ENCODE data around the gene ZNF521. TPM values are rescaled to one million over a fixed set of nuclear protein-coding genes. Genes with fewer than 3 reads are reported as not detected.

Gene ZNF521
- total RNA-seq, 4 donors from 2014 or later: 4.7 to 15.4 (median 7.7) TPM

DNA sequence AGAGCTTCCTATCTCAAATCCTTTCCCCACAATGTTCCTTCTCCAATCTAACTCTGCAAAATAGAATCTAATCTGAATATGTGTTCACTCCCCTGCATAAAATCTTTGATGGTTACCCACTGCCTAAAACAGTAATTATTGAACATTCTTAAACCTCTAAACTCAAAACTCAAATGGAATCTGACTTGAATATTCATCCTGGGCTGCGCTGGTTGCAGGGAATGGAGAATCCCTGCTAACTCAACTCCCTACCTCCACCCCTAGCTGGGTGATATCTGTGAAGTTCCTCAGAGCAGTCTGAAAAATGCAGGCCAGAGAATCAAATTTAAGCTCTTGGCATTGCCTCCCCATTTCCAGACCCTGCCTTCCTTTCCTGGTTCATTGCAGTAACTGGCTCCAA lies 44.8 kb downstream of the ZNF521 start:
- DNase-seq (ENCODE audit: low spot score in 2 of 2): no peak
- WGBS, 2 donors: 88 to 100% methylated on average over 1 of the region's 1 CpG
- H3K4me3 ChIP-seq (ENCODE audit: low read depth, poor library complexity, severe bottlenecking): no peak overlapping the region
- no peak for TF ChIP-seq POLR2A (IDR thresholded peaks at IDR 0.05)
- TF ChIP-seq, protein P1, sequence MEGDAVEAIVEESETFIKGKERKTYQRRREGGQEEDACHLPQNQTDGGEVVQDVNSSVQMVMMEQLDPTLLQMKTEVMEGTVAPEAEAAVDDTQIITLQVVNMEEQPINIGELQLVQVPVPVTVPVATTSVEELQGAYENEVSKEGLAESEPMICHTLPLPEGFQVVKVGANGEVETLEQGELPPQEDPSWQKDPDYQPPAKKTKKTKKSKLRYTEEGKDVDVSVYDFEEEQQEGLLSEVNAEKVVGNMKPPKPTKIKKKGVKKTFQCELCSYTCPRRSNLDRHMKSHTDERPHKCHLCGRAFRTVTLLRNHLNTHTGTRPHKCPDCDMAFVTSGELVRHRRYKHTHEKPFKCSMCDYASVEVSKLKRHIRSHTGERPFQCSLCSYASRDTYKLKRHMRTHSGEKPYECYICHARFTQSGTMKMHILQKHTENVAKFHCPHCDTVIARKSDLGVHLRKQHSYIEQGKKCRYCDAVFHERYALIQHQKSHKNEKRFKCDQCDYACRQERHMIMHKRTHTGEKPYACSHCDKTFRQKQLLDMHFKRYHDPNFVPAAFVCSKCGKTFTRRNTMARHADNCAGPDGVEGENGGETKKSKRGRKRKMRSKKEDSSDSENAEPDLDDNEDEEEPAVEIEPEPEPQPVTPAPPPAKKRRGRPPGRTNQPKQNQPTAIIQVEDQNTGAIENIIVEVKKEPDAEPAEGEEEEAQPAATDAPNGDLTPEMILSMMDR (IDR thresholded peaks at IDR 0.05): no peak
- intact Hi-C loops (cut with DNase I; ENCODE audit: low total_unique reads): no loop called here

DNA sequence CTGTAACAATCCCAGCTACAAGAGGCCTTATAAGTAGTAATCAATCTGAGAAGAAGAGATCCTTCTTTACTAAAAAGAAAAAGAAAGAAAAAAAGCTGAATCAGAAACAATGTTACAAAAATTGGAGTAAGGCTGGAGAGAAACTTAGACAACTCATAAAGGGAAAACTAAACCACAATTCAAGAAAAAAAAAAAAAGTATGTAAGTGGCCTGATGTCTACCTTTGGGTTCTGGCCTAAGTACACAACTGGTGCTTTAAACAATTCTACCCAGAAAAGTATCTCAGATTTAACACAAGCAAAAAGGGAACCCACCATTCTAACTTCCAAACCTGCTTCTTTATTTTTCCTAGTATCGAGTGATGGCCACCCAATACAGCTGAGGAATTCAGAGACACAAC lies 45.3 kb downstream of the ZNF521 start:
- no peak for DNase-seq (ENCODE audit: low spot score in 2 of 2)
- TF ChIP-seq, protein P1 (IDR thresholded peaks at IDR 0.05): no peak
- TF ChIP-seq POLR2A (IDR thresholded peaks at IDR 0.05): no peak
- WGBS, 2 donors: 95 to 96% methylated on average over 1 of the region's 1 CpG
- intact Hi-C loops (cut with DNase I; ENCODE audit: low total_unique reads): no loop called here
- H3K4me3 ChIP-seq (ENCODE audit: low read depth, poor library complexity, severe bottlenecking): no peak overlapping the region

DNA sequence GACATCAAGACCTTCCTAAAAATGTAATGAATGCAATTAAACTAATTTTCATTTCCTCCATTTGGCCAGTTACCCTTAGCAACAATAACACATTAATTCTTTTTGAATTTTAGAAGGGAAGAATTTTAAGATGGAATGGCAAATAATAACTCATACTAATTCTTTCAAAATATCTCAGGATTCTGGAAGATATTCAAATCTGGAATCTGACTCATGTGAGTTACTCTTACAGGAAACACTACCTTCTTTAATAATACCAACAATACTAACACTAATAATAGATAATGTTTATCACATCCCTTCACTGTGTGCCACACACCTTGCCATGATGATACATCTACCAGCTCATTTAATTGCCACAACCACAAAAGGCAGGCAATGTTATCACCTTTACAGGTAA lies 46.4 kb downstream of the ZNF521 start:
- no peak for DNase-seq (ENCODE audit: low spot score in 2 of 2)
- intact Hi-C loops (cut with DNase I; ENCODE audit: low total_unique reads): no loop called here
- H3K4me3 ChIP-seq (ENCODE audit: low read depth, poor library complexity, severe bottlenecking): no peak overlapping the region
- TF ChIP-seq, protein P1 (IDR thresholded peaks at IDR 0.05): no peak

DNA sequence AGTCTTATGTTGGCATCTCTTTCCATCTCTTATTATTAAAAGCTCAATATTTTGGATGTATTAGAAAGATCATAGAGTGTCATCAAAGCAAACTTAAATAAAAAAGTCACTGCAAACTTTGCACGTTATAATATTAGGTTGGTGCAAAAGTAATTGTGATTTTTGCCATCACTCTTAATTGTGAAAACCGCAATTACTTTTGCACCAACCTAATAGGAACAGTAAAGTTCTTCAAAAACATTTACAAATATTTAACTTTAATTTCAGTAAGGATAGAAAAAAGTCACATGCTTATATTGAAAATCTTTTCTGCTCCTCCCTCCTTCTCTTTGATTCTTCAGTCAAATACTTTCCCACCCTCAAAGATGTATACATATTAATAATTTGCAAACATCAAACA lies 51.5 kb downstream of the ZNF521 start:
- DNase-seq (ENCODE audit: low spot score in 2 of 2): no peak
- intact Hi-C loops (cut with DNase I; ENCODE audit: low total_unique reads): no loop called here
- no peak for TF ChIP-seq POLR2A (IDR thresholded peaks at IDR 0.05)
- TF ChIP-seq, protein P1 (IDR thresholded peaks at IDR 0.05): no peak
- WGBS, 2 donors: 84 to 94% methylated on average over 2 of the region's 2 CpGs
- H3K4me3 ChIP-seq (ENCODE audit: low read depth, poor library complexity, severe bottlenecking): no peak overlapping the region

DNA sequence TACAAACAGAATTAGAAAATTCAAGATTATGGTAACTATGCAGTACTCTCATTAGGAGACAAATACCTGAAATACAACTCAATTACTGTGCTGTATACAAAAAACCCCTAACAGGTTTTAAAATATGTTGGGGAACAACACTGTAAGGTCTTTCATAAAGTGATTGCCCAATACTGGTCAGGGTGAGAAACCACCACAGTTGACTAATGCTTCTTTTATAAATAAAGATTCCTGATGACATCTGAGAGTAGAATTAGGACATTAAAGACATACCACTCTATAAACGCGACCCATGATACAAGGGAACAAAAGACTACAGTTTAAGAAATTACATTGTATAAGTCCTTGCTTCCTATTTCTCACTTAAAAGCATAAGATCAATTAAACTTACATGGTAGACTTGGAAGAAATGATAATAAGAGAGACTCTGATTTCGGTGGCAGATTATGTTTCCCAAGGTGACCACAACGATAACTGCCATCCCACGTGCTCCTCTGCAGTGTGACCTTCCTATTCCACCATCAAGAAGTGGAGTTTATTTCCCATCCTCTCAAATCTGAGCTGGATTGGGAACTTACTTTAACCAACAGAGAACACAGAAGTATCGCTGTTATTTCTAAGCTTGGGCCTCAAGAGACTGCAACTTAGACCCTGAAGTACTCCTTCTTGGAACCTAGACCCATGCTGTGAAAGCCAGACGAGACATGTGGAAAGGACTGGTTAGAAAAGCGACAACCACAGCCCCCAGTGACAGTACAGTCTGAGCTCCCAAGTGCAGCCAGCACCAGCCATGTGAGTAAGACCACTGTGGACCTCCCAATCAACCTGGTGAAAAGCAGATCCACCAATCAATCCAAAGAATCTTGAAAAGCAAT lies 52.3 kb downstream of the ZNF521 start:
- no peak for DNase-seq (ENCODE audit: low spot score in 2 of 2)
- intact Hi-C loops (cut with DNase I; ENCODE audit: low total_unique reads): no loop called here
- 77% methylated on average over 8 of the region's 8 CpGs for WGBS, 2 donors
- H3K4me3 ChIP-seq (ENCODE audit: low read depth, poor library complexity, severe bottlenecking): no peak overlapping the region
- TF ChIP-seq, protein P1 (IDR thresholded peaks at IDR 0.05): no peak
- no peak for TF ChIP-seq POLR2A (IDR thresholded peaks at IDR 0.05)

DNA sequence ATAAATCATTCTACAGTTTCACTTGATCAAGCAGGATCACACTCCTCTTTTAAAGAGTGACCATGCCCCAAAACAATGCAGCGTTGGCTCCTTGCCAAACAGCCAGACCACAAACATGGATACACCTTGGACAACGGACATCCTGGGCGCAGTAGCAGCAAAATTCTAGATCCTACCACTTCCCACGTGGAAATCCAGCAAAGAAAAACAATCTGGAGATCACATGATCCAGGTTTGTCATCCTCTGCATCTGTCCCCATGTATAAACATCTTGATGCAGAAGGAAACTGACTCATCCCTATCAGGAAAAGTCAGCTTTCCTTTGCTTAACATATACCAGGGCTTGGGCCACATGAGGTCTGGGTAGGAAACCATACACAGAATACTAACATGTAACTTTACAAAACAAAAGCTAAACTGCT lies 53.1 kb downstream of the ZNF521 start:
- intact Hi-C loops (cut with DNase I; ENCODE audit: low total_unique reads): no loop called here
- DNase-seq (ENCODE audit: low spot score in 2 of 2): no peak
- WGBS, 2 donors: 45 to 50% methylated on average over 4 of the region's 4 CpGs
- no peak for TF ChIP-seq POLR2A (IDR thresholded peaks at IDR 0.05)
- TF ChIP-seq, protein P1 (IDR thresholded peaks at IDR 0.05): no peak
- no peak overlapping the region for H3K4me3 ChIP-seq (ENCODE audit: low read depth, poor library complexity, severe bottlenecking)
